HepG2 (cell line): ENCODE data around the gene COG5. TPM values are rescaled to one million over a fixed set of nuclear protein-coding genes. Genes with fewer than 3 reads are reported as not detected.

Source experiments
- ATAC-seq: fragments of 200-7000 bp; cut with Tn5 transposase; 3 replicates; pipeline ENCODE4 v1.9.1; 2020; ENCODE audit warnings: mild to moderate bottlenecking, moderate library complexity
- BruUV-seq: library from RNA; stranded (reverse); fragments of 400-500 nt; replicated peaks from 2 replicates; lab custom pipeline; 2021; lab: Mats Ljungman, UMichigan
- CTCF ChIA-PET: fragments of 300-600 bp; formaldehyde crosslinking; extraction: SDS; loops from one replicate; lab custom pipeline; 2021; ENCODE audit warnings: low total read pairs, inconsistent platforms, low intra/inter-chr PET ratio; lab: Yijun Ruan, JAX
- POLR2A ChIA-PET: fragments of 350-600 bp; sonication (Branson Sonifier 250); formaldehyde crosslinking; loops from one replicate; lab custom pipeline; 2020; ENCODE audit warnings: antibody characterized with exemption, inconsistent platforms; lab: Yijun Ruan, JAX
- DNase-seq: peaks from one replicate; pipeline ENCODE4 v3.0.0-alpha.2; 2015; ENCODE audit warnings: low spot score
- FAIRE-seq: peaks from 3 replicates; lab custom pipeline; 2011; peaks lifted over from hg19 to GRCh38; lab: Jason Lieb, UNC
- H2AFZ ChIP-seq: one replicate; pipeline ENCODE4 v1.6.1; 2011; ENCODE audit warnings: low read length, inconsistent platforms
- H3K27ac ChIP-seq: fragments of 300-600 bp; 3 replicates; pipeline ENCODE4 v1.8.0; 2011; ENCODE audit warnings: mixed run types, mild to moderate bottlenecking, mixed read lengths, low read length, inconsistent platforms; ENCODE audit not compliant: insufficient read depth; ENCODE audit errors: extremely low read length
- H3K27me3 ChIP-seq, 2 experiments: fragments of 200-600 bp in 1 of 2; 2 replicates in 1 of 2; 3 replicates in 1 of 2; pipeline versions ENCODE4 v1.6.0 to v1.8.0; 2011; ENCODE audit warnings: low read length in 2 of 2, mild to moderate bottlenecking in 2 of 2, moderate library complexity in 2 of 2, inconsistent platforms in 1 of 2; ENCODE audit not compliant: insufficient read depth in 2 of 2, control insufficient read depth in 1 of 2
- H3K36me3 ChIP-seq, 2 experiments: fragments of 200-600 bp in 1 of 2; replicated peaks in 1 of 2; 2 replicates in 1 of 2; 3 replicates in 1 of 2; pipeline versions ENCODE4 v1.5.1 to v1.8.0; 2011; ENCODE audit warnings: low read length in 2 of 2, inconsistent platforms in 1 of 2; ENCODE audit not compliant: insufficient read depth in 2 of 2, control insufficient read depth in 1 of 2
- H3K4me1 ChIP-seq: 2 replicates; pipeline ENCODE4 v1.5.1; 2012; ENCODE audit warnings: low read length, inconsistent platforms; ENCODE audit not compliant: insufficient read depth
- H3K4me2 ChIP-seq: 2 replicates; pipeline ENCODE4 v1.6.0; 2011; ENCODE audit warnings: low read depth, low read length, inconsistent platforms
- H3K4me3 ChIP-seq, 3 experiments: fragments of 200-600 bp in 1 of 3; sonication (generic), shearing (Covaris generic) in 1 of 3; replicated peaks in 1 of 3; 2 replicates each; pipeline ENCODE4 v1.5.1; 2011 to 2016; ENCODE audit warnings: low read length in 3 of 3, inconsistent platforms in 2 of 3, low read depth in 2 of 3, mild to moderate bottlenecking in 2 of 3, control low read depth in 1 of 3, mixed read lengths in 1 of 3; ENCODE audit not compliant: insufficient read depth in 1 of 3
- H3K79me2 ChIP-seq: one replicate; pipeline ENCODE4 v1.6.1; 2011; ENCODE audit warnings: low read length, inconsistent platforms; ENCODE audit not compliant: insufficient read depth
- H3K9ac ChIP-seq: 2 replicates; pipeline ENCODE4 v1.6.0; 2011; ENCODE audit warnings: mild to moderate bottlenecking, low read depth, low read length, inconsistent platforms; ENCODE audit not compliant: insufficient read depth
- H3K9me3 ChIP-seq: 2 replicates; pipeline ENCODE4 v1.5.1; 2012; ENCODE audit warnings: mild to moderate bottlenecking, low read length
- H4K20me1 ChIP-seq: 2 replicates; pipeline ENCODE4 v1.6.0; 2011; ENCODE audit warnings: inconsistent platforms, mild to moderate bottlenecking, low read length, moderate library complexity; ENCODE audit not compliant: insufficient read depth
- ATM ChIP-seq: fragments of 450-650 bp; IDR thresholded peaks from 2 replicates; pipeline ENCODE4 v1.7.1; 2017; ENCODE audit warnings: mild to moderate bottlenecking, borderline replicate concordance
- POLR2AphosphoS2 ChIP-seq: IDR thresholded peaks from 2 replicates; pipeline ENCODE4 v1.6.1; 2011; ENCODE audit warnings: low read depth, low read length, improper control_type of control experiment
- SNRNP70 ChIP-seq: fragments of 200-400 bp; formaldehyde crosslinking; IDR thresholded peaks from 2 replicates; pipeline ENCODE4 v1.6.1; 2017; ENCODE audit warnings: mild to moderate bottlenecking, low read depth, low read length, moderate library complexity
- ZBTB7A ChIP-seq: sonication (generic); formaldehyde crosslinking; IDR thresholded peaks from 2 replicates; pipeline ENCODE4 v1.8.0; 2022; ENCODE audit warnings: mild to moderate bottlenecking, missing genetic modification reagents
- ZIK1 ChIP-seq: sonication (generic); formaldehyde crosslinking; IDR thresholded peaks from 2 replicates; pipeline ENCODE4 v1.5.0; 2020; ENCODE audit warnings: mild to moderate bottlenecking, low read depth, missing genetic modification reagents, borderline replicate concordance
- ZNF337 ChIP-seq: sonication (generic); formaldehyde crosslinking; IDR thresholded peaks from 2 replicates; pipeline ENCODE4 v1.5.1; 2020; ENCODE audit warnings: missing genetic modification reagents, low read depth, mild to moderate bottlenecking, borderline replicate concordance
- ZNF605 ChIP-seq: sonication (generic); formaldehyde crosslinking; IDR thresholded peaks from 2 replicates; pipeline ENCODE4 v1.8.0; 2022; ENCODE audit warnings: mild to moderate bottlenecking, missing genetic modification reagents
- WGBS: methylation state at CpG from one replicate; pipeline ENCODE4 v1.1.6; 2017; ENCODE audit warnings: low lambda C conversion rate; 5-methylcytosine and 5-hydroxymethylcytosine counted together
- in situ Hi-C: cut with HindIII; loops from 2 replicates; pipeline ENCODE4 v1.10.0; 2017; ENCODE audit warnings: low pct_unique_long_range_greater_than_20kb; ENCODE audit not compliant: extremely low pct_ligation_motif_present
- intact Hi-C: fragments of 100-400 bp; cut with micrococcal nuclease; formaldehyde crosslinking; loops from one replicate; pipeline ENCODE4 v1.10.0; 2022; ENCODE audit not compliant: unreplicated experiment
- polyA plus RNA-seq, 8 experiments: library from polyadenylated mRNA; depleted of rRNA in 3 of 8; stranded (reverse) in 7 of 8; unstranded in 1 of 8; fragments of >200 nt; fragmentation: Illumina TruSeq in 4 of 8; extraction: Trizol in 4 of 8; gene quantifications; 2 replicates each; pipeline versions ENCODE4 v1.2.1 to v1.2.3, GENCODE V29; 2011 to 2016; ENCODE audit warnings: low read depth in 4 of 8, missing spikeins in 1 of 8, mixed read lengths in 1 of 8; ENCODE audit not compliant: insufficient read depth in 1 of 8
- total RNA-seq, 5 experiments: library from RNA; depleted of rRNA; stranded (reverse); fragments of >200 nt; fragmentation: Illumina TruSeq; extraction: Trizol; gene quantifications; 2 replicates each; pipeline ENCODE4 v1.2.3, GENCODE V29; 2016; ENCODE audit warnings: low read depth in 1 of 5

The COG5 gene
- total and polyA plus RNA-seq, 2 of the 13 experiments (the other 11 are each of a cell fraction or from before 2014, with no cell fraction given), result 20.4 to 31.3 TPM

- Histone ChIP-seq H3K9ac (no peak overlapping the region), H2AFZ (no peak overlapping the region), H3K4me1 (no peaks in the 10 kb centered on the region), H3K79me2 (no peaks in the 10 kb centered on the region), H3K36me3 (peaks cover 1 to 13% of the 10 kb centered on the region in 2 experiments; a peak in 2 of 5 replicates), H3K9me3 (no peaks in the 10 kb centered on the region), H3K4me3 (no peak overlapping the region), H3K27ac (no peak overlapping the region), H3K27me3 (no peaks in the 10 kb centered on the region), H4K20me1 (no peaks in the 10 kb centered on the region), H3K4me2 (no peak overlapping the region)
- CTCF ChIA-PET, result no interaction called here
- intact Hi-C loops, result no loop called here
- TF ChIP-seq SNRNP70 (no peak), ZNF605 (CRISPR knock-in tag) (no peak), ZIK1 (CRISPR knock-in tag) (no peak), ZNF337 (CRISPR knock-in tag) (no peak)
- POLR2A ChIA-PET, result no interaction called here
- FAIRE-seq (no peak), DNase-seq (no peak), ATAC-seq (no peak)
- in situ Hi-C loops, result no loop called here
- no TSS peak for BruUV-seq
Observed at GRCh38 chr7:107236862-107237261, 326.9 kb downstream of the COG5 start.

DNA sequence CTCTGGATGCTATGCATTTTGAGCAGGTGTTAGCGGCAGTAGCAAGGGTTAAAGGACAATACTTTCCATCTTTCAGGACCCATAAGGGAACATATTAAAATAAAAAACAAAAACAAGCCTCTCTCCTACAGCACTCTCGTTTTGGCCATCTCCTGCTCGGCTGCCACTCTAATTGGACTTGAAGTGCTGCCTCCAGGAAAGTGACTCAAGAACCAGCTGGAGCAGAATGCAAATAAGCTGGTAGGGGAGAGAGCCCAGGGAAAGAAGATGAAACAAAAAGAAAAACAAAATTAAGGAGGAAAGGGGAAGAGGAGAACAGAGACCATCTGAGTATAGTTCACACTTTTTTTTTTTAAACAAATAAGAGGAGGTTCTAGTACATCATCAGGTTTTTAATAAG, 329.3 kb downstream of the COG5 start:
- H3K79me2 ChIP-seq, result no peaks in the 10 kb centered on the region
- FAIRE-seq, result no peak
- ChIA-PET CTCF (no interaction called here), POLR2A (no interaction called here)
- no peak overlapping the region for H3K4me2 ChIP-seq
- TF ChIP-seq ATM (no peak), POLR2AphosphoS2 (no peak), ZBTB7A (CRISPR knock-in tag) (no peak)
- H3K9ac ChIP-seq, result no peak overlapping the region
- no peaks in the 10 kb centered on the region for H3K4me1 ChIP-seq
- no peak for ATAC-seq
- no peak for DNase-seq
- in situ Hi-C loops, result no loop called here
- H3K9me3 ChIP-seq, result no peaks in the 10 kb centered on the region
- WGBS, result 91% methylated on average over 3 of the region's 3 CpGs
- no peak overlapping the region for H3K4me3 ChIP-seq
- intact Hi-C loops, result no loop called here
- H4K20me1 ChIP-seq, result no peaks in the 10 kb centered on the region
- H2AFZ ChIP-seq, result no peak overlapping the region
- H3K36me3 ChIP-seq, result peaks cover 1 to 15% of the 10 kb centered on the region in 2 experiments; a peak in 2 of 5 replicates
- no TSS peak for BruUV-seq
- H3K27ac ChIP-seq, result no peak overlapping the region
- H3K27me3 ChIP-seq, result no peaks in the 10 kb centered on the region
